ENCODE data around the gene SPI1.

DNA sequence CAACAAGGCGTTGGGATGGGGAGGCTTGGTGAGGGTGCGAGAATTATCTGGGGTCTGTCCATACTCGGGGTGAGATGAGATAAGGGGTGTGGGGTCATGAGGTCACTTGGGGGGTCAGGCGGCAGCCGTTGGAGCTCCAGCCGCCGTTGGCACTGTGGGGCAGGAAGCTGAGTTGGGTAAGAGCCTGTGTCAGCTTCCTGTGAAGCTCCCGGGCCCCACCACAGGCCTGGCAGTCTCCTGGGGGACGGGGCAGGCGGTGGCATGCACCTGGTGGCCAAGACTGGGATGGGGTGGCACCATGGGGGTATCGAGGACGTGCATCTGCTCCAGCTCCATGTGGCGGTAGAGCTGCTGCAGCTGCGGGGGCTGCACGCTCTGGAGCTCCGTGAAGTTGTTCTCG is 18.8 kb downstream of the SPI1 start:
- TF ChIP-seq POLR2A (IDR thresholded peaks at IDR 0.05; ENCODE audit: low read length) (no peak), GATA1 (IDR thresholded peaks at IDR 0.05; ENCODE audit: low read depth, low read length) (no peak)
